WTC11 (cell line): ENCODE results near the gene DNAJC16.

Experiments
- FOXP4 ChIP-seq: sonication (generic); formaldehyde crosslinking; IDR thresholded peaks from 2 replicates; pipeline ENCODE4 v1.8.0; 2022; ENCODE audit warnings: mild to moderate bottlenecking, missing genetic modification reagents
- GABPB1 ChIP-seq: sonication (generic); formaldehyde crosslinking; IDR thresholded peaks from 2 replicates; pipeline ENCODE4 v1.8.1; 2023; ENCODE audit warnings: mild to moderate bottlenecking, missing genetic modification reagents
- IRF1 ChIP-seq: sonication (generic); formaldehyde crosslinking; IDR thresholded peaks from 2 replicates; pipeline ENCODE4 v1.8.0; 2023; ENCODE audit warnings: missing genetic modification reagents
- JUN ChIP-seq: sonication (generic); formaldehyde crosslinking; IDR thresholded peaks from 2 replicates; pipeline ENCODE4 v1.8.0; 2023; ENCODE audit warnings: mild to moderate bottlenecking, missing genetic modification reagents
- PRRX2 ChIP-seq: fragments of 250-450 bp; sonication (Bioruptor Pico); IDR thresholded peaks from 2 replicates; pipeline ENCODE4 v1.8.0; 2021; ENCODE audit warnings: mild to moderate bottlenecking
- ZNF121 ChIP-seq: sonication (generic); formaldehyde crosslinking; IDR thresholded peaks from 2 replicates; pipeline ENCODE4 v1.8.0; 2023; ENCODE audit warnings: missing genetic modification reagents
- ZNF232 ChIP-seq: sonication (generic); formaldehyde crosslinking; IDR thresholded peaks from 2 replicates; pipeline ENCODE4 v1.8.0; 2022; ENCODE audit warnings: mild to moderate bottlenecking, missing genetic modification reagents
- TF ChIP-seq, protein P1 (sequence below): fragments of 200-600 bp; IDR thresholded peaks from 2 replicates; pipeline ENCODE4 v1.8.0; 2022; ENCODE audit warnings: antibody characterized with exemption

GRCh38 chr1:15513192-15513591, 13.5 kb upstream of the DNAJC16 start:
- TF ChIP-seq IRF1 (CRISPR knock-in tag) = no peak
- TF ChIP-seq, protein P1, sequence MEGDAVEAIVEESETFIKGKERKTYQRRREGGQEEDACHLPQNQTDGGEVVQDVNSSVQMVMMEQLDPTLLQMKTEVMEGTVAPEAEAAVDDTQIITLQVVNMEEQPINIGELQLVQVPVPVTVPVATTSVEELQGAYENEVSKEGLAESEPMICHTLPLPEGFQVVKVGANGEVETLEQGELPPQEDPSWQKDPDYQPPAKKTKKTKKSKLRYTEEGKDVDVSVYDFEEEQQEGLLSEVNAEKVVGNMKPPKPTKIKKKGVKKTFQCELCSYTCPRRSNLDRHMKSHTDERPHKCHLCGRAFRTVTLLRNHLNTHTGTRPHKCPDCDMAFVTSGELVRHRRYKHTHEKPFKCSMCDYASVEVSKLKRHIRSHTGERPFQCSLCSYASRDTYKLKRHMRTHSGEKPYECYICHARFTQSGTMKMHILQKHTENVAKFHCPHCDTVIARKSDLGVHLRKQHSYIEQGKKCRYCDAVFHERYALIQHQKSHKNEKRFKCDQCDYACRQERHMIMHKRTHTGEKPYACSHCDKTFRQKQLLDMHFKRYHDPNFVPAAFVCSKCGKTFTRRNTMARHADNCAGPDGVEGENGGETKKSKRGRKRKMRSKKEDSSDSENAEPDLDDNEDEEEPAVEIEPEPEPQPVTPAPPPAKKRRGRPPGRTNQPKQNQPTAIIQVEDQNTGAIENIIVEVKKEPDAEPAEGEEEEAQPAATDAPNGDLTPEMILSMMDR = no peak
- no peak for TF ChIP-seq ZNF121
- TF ChIP-seq ZNF232 (CRISPR knock-in tag) = no peak
- no peak for TF ChIP-seq GABPB1
- no peak for TF ChIP-seq PRRX2
- no peak for TF ChIP-seq JUN (CRISPR knock-in tag)
- TF ChIP-seq FOXP4 = no peak
